ENCODE results near the gene SEMA5B. TPM values are rescaled to one million over a fixed set of nuclear protein-coding genes. Genes with fewer than 3 reads are reported as not detected.

The SEMA5B gene
- total and polyA plus RNA-seq, 4 donors, result 0.20 to 1.1 (median 0.23) TPM

DNA sequence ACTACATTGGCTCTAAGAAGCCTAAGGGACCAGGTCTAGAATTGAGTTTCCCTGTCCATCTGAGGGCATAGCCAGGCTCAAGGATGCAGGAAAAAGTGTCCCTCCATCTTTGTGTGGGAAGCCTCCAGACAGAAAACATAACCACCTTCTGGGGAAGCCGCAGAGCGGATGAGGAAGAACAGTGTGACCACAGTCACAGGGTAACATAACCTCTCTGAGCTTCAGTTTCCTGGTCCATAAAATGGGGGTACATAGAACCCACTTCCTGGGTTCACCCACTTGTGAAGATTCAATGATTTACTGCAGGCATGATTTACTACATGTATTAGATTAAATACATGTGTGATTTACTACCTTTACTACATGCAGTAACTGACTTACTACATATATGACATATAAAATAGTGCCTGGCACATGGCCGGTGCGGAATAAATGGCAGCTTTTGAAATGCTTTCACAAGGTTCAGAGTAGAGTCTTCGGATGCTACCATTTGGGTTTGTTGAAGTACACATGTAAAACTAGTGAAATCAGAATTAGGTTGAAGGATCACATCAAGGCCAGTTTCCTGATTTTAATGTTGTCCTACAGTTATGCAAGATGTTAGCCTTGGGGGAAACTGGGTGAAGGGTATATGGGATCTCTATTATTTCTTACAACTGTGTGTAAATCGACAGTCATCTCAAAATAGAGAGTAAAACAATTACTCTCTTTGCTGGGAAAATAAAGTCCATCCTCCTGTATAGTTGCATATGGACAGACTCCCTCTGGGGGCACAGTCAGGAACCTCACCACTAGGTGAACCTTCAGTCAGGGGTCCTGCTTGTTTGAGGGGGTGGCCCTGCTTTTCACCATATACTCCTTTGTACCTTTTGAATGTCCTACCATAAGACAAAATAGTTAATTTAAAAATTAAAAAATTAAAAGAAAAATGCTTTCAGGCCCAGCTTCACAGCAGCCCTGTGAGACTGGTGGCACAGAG lies 86.0 kb downstream of the SEMA5B start:
- Histone ChIP-seq H3K9ac (ENCODE audit: low read depth in 1 of 2, low read length in 2 of 2) (no peak overlapping the region), H3K27me3 (ENCODE audit: control insufficient read depth in 4 of 4, insufficient read depth in 4 of 4, low read length in 3 of 4) (no peaks in the 10 kb centered on the region), H3K27ac (ENCODE audit: low read depth in 1 of 2, low read length in 2 of 2) (no peak overlapping the region), H3K36me3 (ENCODE audit: control insufficient read depth in 4 of 4, insufficient read depth in 3 of 4, low read depth in 1 of 4, low read length in 3 of 4) (no peaks in the 10 kb centered on the region), H3K9me3 (ENCODE audit: control insufficient read depth in 4 of 4, low read length in 3 of 4) (no peaks in the 10 kb centered on the region), H3K4me3 (ENCODE audit: low read depth in 1 of 3, low read length in 3 of 3) (no peak overlapping the region), H3K4me1 (ENCODE audit: control insufficient read depth in 4 of 4, insufficient read depth in 4 of 4, low read length in 3 of 4) (peaks cover 0 to 7% (median 2%) of the 10 kb centered on the region in 4 donors)
- TF ChIP-seq HNF4G (IDR thresholded peaks at IDR 0.05) (no peak), YY1 (IDR thresholded peaks at IDR 0.05) (no peak), FOXA1 (IDR thresholded peaks at IDR 0.05) (no peak), HNF4A (conservative IDR thresholded peaks at IDR 0.05) (no peak), RAD21 (IDR thresholded peaks at IDR 0.05) (no peak), SP1 (IDR thresholded peaks at IDR 0.05) (no peak), FOXA2 (IDR thresholded peaks at IDR 0.05) (no peak), JUND (IDR thresholded peaks at IDR 0.05) (no peak), GABPA (IDR thresholded peaks at IDR 0.05 in 1 of 2, conservative IDR thresholded peaks at IDR 0.05 in 1 of 2) (no peak), EGR1 (IDR thresholded peaks at IDR 0.05; ENCODE audit: low read depth in 2 of 2) (no peak)
- TF ChIP-seq, protein P1, sequence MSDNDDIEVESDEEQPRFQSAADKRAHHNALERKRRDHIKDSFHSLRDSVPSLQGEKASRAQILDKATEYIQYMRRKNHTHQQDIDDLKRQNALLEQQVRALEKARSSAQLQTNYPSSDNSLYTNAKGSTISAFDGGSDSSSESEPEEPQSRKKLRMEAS (IDR thresholded peaks at IDR 0.05), result no peak
- TF ChIP-seq, protein P2, sequence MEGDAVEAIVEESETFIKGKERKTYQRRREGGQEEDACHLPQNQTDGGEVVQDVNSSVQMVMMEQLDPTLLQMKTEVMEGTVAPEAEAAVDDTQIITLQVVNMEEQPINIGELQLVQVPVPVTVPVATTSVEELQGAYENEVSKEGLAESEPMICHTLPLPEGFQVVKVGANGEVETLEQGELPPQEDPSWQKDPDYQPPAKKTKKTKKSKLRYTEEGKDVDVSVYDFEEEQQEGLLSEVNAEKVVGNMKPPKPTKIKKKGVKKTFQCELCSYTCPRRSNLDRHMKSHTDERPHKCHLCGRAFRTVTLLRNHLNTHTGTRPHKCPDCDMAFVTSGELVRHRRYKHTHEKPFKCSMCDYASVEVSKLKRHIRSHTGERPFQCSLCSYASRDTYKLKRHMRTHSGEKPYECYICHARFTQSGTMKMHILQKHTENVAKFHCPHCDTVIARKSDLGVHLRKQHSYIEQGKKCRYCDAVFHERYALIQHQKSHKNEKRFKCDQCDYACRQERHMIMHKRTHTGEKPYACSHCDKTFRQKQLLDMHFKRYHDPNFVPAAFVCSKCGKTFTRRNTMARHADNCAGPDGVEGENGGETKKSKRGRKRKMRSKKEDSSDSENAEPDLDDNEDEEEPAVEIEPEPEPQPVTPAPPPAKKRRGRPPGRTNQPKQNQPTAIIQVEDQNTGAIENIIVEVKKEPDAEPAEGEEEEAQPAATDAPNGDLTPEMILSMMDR (IDR thresholded peaks at IDR 0.05; ENCODE audit: low read depth, low read length, missing input control), result no peak
- TF ChIP-seq, protein P3, sequence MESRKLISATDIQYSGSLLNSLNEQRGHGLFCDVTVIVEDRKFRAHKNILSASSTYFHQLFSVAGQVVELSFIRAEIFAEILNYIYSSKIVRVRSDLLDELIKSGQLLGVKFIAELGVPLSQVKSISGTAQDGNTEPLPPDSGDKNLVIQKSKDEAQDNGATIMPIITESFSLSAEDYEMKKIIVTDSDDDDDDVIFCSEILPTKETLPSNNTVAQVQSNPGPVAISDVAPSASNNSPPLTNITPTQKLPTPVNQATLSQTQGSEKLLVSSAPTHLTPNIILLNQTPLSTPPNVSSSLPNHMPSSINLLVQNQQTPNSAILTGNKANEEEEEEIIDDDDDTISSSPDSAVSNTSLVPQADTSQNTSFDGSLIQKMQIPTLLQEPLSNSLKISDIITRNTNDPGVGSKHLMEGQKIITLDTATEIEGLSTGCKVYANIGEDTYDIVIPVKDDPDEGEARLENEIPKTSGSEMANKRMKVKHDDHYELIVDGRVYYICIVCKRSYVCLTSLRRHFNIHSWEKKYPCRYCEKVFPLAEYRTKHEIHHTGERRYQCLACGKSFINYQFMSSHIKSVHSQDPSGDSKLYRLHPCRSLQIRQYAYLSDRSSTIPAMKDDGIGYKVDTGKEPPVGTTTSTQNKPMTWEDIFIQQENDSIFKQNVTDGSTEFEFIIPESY (IDR thresholded peaks at IDR 0.05), result no peak
- TF ChIP-seq, protein P4, sequence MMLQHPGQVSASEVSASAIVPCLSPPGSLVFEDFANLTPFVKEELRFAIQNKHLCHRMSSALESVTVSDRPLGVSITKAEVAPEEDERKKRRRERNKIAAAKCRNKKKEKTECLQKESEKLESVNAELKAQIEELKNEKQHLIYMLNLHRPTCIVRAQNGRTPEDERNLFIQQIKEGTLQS (IDR thresholded peaks at IDR 0.05), result no peak
- WGBS, result 92% methylated on average over 6 of the region's 6 CpGs
- DNase-seq (ENCODE audit: low spot score), result no peak

DNA sequence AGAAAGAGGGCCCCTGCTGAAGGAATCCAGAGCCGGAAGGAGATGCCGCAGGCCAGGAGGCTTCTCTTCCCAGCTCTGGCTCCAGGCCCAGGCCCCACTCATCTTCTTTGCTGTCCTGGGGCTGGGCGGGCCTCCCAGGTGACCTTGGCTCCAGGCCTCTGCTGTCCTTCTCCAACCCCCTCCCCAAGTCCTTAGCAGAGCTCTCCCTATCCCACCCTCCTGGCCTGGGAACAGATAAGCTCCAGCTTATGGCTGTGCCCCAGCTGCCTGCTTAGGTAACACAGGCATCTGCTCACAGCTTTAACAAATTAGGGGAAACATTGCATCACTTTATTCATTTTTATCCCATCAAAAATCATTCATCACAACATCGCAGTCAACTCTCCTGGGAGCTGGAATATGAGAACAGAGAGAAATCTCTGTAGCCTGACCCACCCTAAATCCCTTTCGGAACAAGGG lies 86.9 kb downstream of the SEMA5B start:
- WGBS, result 84% methylated on average over 5 of the region's 5 CpGs
- Histone ChIP-seq H3K4me1 (ENCODE audit: control insufficient read depth in 4 of 4, insufficient read depth in 4 of 4, low read length in 3 of 4) (peaks cover 0 to 7% (median 2%) of the 10 kb centered on the region in 4 donors), H3K27me3 (ENCODE audit: control insufficient read depth in 4 of 4, insufficient read depth in 4 of 4, low read length in 3 of 4) (no peaks in the 10 kb centered on the region), H3K27ac (ENCODE audit: low read depth in 1 of 2, low read length in 2 of 2) (no peak overlapping the region), H3K36me3 (ENCODE audit: control insufficient read depth in 4 of 4, insufficient read depth in 3 of 4, low read depth in 1 of 4, low read length in 3 of 4) (no peaks in the 10 kb centered on the region), H3K9ac (ENCODE audit: low read depth in 1 of 2, low read length in 2 of 2) (no peak overlapping the region), H3K4me3 (ENCODE audit: low read depth in 1 of 3, low read length in 3 of 3) (no peak overlapping the region), H3K9me3 (ENCODE audit: control insufficient read depth in 4 of 4, low read length in 3 of 4) (no peaks in the 10 kb centered on the region)
- TF ChIP-seq, protein P1 (IDR thresholded peaks at IDR 0.05), result no peak
- TF ChIP-seq TAF1 (conservative IDR thresholded peaks at IDR 0.05), result no peak
- TF ChIP-seq HNF4A (conservative IDR thresholded peaks at IDR 0.05), result no peak
- DNase-seq (ENCODE audit: low spot score), result no peak

Measured in liver (tissue), 9 donors.